HG03520 (cell line): ENCODE results near the gene TLE6.
"Not testable (repeated sequence)": the region's sequence is repeated elsewhere in the genome, so short reads cannot be mapped to it uniquely, and the experiment has no call there.

ENCODE experiments used
- ATAC-seq: cut with Tn5 transposase; IDR thresholded peaks from one replicate; pipeline ENCODE4 v1.9.1; 2021; ENCODE audit warnings: mild to moderate bottlenecking, moderate library complexity; ENCODE audit not compliant: unreplicated experiment

Gene TLE6

GRCh38 chr19:3001235-3001800 is 24.0 kb downstream of the TLE6 start:
- no peak for ATAC-seq

- no peak for ATAC-seq
Measured at GRCh38 chr19:3003046-3003445, 25.7 kb downstream of the TLE6 start.

- ATAC-seq: no peak
Measured at GRCh38 chr19:3004522-3004921, 27.2 kb downstream of the TLE6 start.

GRCh38 chr19:3005345-3005744 is 28.0 kb downstream of the TLE6 start:
- ATAC-seq: no peak

GRCh38 chr19:3006075-3006767 is 28.9 kb downstream of the TLE6 start:
- ATAC-seq: no peak

GRCh38 chr19:3007975-3008374 is 30.6 kb downstream of the TLE6 start:
- ATAC-seq: no peak

- no peak for ATAC-seq
Measured at GRCh38 chr19:3008994-3009393, 31.6 kb downstream of the TLE6 start.

GRCh38 chr19:3010871-3011270 is 33.5 kb downstream of the TLE6 start:
- no peak for ATAC-seq

- not testable (repeated sequence) for ATAC-seq
Measured at GRCh38 chr19:3012059-3012458, 34.7 kb downstream of the TLE6 start.

GRCh38 chr19:3012621-3013262 is 35.4 kb downstream of the TLE6 start:
- no peak for ATAC-seq

- ATAC-seq: no peak
Measured at GRCh38 chr19:3013263-3013725, 35.9 kb downstream of the TLE6 start.

GRCh38 chr19:3014135-3014534 is 36.8 kb downstream of the TLE6 start:
- ATAC-seq: no peak

GRCh38 chr19:3015126-3016057 is 38.0 kb downstream of the TLE6 start:
- no peak for ATAC-seq

- no peak for ATAC-seq
Measured at GRCh38 chr19:3017923-3018322, 40.6 kb downstream of the TLE6 start.

- ATAC-seq: no peak
Measured at GRCh38 chr19:3019211-3019854, 42.0 kb downstream of the TLE6 start.

- no peak for ATAC-seq
Measured at GRCh38 chr19:3020321-3020960, 43.1 kb downstream of the TLE6 start.

GRCh38 chr19:3024509-3024869 is 47.1 kb downstream of the TLE6 start:
- no peak for ATAC-seq

- no peak for ATAC-seq
Measured at GRCh38 chr19:3024870-3025548, 47.6 kb downstream of the TLE6 start.

- no peak for ATAC-seq
Measured at GRCh38 chr19:3025549-3025886, 48.2 kb downstream of the TLE6 start.

GRCh38 chr19:3026768-3027167 is 49.4 kb downstream of the TLE6 start:
- ATAC-seq: no peak
